Hematopoietic multipotent progenitor cell treated with erythropoietin and hydrocortisone succinate and interleukin-3 and kit ligand, for 8 days (in vitro differentiated cells): Measurements from ENCODE around the gene WHAMM.

Experiments used
- DNase-seq: peaks from one replicate; pipeline ENCODE4 v3.0.0-alpha.2; 2015

Gene WHAMM

GRCh38 chr15:82871832-82872484 is 62.5 kb downstream of the WHAMM start:
- DNase-seq = no peak

- no peak for DNase-seq
Observed at GRCh38 chr15:82873000-82873680, 63.7 kb downstream of the WHAMM start.

- DNase-seq = no peak
Observed at GRCh38 chr15:82874267-82874666, 64.8 kb downstream of the WHAMM start.

- no peak for DNase-seq
Observed at GRCh38 chr15:82874961-82875360, 65.5 kb downstream of the WHAMM start.

GRCh38 chr15:82875411-82876003 is 66.1 kb downstream of the WHAMM start:
- DNase-seq = no peak

- DNase-seq = no peak
Observed at GRCh38 chr15:82877825-82878224, 68.4 kb downstream of the WHAMM start.

- DNase-seq = no peak
Observed at GRCh38 chr15:82878325-82878724, 68.9 kb downstream of the WHAMM start.

- DNase-seq = no peak
Observed at GRCh38 chr15:82880704-82881103, 71.3 kb downstream of the WHAMM start.

GRCh38 chr15:82881747-82882146 is 72.3 kb downstream of the WHAMM start:
- no peak for DNase-seq

GRCh38 chr15:82882273-82882928 is 73.0 kb downstream of the WHAMM start:
- DNase-seq = no peak
